GM21529 (cell line): ENCODE results near the gene ZACN.
A peak's percentile ranks its signal among the peaks of the same experiment; 100 is the strongest.

ENCODE experiments used
- ATAC-seq: cut with Tn5 transposase; IDR thresholded peaks from one replicate; pipeline ENCODE4 v1.9.1; 2021; ENCODE audit not compliant: unreplicated experiment

ZACN gene

DNA sequence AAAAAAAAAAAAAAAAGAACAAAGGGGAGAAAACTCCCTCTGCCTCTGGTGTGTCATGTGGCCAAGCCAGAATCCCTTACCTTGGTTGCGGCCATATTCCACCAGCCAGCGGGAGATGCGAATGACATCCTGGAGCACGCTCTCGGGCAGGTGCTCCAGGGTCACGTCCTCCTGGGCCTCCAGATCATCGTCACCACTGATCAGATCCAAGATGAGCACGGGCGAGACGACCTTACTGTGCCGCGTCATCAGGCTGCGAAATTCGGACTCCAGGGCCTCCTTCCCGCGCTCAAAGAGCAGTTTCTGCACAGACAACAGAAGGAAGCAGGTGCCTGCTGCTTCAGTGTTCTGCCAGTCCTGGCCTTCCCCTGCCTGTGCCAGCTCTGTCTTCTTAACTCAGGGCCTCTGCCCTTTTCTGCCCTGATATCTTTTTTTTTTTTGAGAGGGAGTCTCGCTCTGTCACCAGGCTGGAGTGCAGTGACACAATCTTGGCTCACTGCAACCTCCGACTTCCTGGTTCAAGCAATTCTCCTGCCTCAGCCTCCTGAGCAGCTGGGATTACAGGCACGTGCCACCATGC lies 18.8 kb downstream of the ZACN start:
- ATAC-seq, result no peak

DNA sequence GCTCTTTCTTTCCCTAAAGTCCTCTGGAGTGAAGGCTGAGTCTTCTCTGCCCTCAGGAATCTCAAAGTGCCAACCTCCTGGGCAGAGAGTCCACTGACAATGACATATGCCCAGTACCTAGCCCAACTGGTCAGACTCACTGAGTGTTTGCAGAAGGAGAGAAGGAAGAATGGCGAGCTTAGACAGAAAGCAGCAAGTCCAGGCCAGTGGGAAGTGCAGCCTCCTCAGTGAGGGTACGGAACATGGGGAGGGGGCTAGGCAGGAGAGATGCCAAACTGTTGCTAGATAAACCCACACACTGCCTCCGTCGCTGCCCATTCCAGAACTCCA lies 23.9 kb downstream of the ZACN start:
- no peak for ATAC-seq

DNA sequence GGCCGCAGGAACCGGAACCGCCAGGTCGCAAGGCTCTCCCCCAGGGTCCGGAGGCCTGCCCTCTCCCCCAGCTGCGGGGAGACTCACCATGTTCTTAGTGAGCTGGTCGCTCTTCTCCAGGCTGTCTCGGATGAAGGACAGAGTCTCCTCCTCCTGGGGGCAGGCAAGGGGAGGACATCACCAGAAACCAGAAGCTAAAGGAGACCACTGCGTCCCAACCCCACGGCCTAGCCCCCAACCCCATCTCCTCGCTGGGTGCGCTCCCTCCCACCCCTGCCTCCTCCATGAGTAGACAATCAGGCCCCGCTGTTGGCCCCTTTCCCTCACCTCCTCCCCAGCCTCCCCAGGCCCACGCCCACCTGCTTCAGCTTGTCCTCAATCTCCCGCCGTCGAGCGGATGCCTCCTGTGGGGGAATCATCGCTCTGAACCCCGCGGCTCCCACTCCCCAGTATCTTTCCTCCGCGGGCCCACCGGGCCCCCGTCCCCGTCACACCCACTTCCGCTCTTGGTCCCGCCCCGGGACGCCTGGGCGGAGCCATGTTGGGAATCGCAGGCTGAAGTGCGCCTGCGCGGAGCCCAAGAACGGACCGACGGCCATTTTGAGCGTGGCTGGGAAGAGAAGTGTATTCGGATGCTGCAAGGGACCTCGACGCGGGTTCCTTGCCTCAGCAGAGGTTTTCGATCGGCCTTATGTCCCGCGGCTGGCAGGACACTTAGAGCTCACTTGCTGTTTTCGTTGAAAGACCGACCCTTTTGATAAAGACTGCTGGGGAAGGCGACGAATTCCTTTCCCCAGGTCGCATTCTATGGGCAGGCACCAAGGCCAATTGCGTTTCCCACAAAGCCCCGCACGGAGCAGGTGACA lies 24.5 kb downstream of the ZACN start, which contains the start of gene EXOC7:
Gene EXOC7 (minus strand): TSS at position 514 of the 866 bp plus-strand sequence. CDS start 95 bp downstream, at position 419.
- peak; percentile 88 for ATAC-seq

DNA sequence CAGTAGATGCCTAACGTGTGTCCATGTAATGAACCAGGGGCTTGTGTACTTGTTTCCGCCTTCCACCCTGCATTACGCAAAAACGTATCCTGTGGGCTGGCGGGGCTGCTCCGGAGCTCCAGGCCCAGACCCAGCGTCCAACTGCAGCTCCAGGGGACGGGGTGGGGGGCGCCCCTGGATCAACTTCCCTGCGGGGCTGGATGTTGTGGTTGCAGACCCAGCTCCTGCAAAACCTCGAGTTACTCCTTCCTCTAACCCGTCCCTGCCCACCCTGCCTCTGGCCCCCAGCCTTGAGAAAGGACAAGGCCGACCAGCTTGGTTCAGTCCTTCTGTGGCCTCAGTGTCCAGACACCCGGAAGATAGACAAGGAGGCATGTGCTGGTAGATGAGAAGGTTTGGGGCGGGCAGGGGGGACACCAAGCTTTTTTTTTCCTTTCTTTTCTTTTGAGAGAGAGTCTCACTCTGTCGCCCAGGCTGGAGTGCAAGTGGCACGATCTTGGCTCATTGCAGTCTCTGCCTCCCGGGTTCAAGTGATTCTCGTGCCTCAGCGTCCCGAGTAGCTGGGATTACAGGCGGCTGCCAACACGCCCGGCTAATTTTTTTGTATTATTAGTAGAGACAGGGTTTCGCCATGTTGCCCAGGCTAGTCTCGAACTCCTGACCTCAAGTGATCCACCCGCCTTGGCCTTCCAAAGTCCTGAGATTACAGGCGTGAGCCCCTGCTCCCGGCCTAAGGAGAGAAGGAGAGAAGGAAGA lies 25.3 kb downstream of the ZACN start:
- no peak for ATAC-seq

DNA sequence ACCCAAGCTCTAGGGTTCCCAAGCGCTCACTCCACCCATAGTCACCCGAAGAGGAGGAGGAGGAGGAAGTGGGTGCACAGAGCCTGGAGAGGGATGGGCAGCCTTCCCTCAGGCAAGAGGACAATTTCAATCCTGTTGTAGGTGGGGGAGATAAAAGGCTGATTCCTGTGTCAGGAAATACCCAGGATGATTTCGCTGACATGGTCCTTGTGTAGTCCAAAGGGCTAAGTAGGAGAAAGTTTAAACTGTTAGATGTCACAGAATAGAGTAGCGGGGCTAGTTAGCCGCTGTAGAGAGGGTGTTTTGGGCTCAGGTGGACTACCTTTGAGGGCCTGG lies 25.9 kb downstream of the ZACN start:
- ATAC-seq, result no peak

DNA sequence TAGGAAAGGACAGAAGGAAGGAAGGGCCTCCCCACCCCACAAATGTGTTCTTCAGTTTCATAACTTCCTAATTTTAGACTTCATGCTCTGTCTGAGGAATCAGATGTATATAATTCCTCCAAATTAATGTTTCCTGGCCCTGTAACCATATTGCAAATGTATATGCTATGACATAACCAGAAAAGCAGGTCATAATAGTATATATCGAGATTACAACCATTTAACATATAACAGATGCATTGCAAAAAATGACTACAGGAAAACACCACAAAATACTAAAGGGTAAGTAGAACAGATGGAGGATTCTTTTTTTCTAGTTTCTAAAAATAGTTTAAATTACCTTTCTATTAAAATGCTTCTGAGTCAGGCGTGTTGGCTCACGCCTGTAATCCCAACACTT lies 27.7 kb downstream of the ZACN start:
- no peak for ATAC-seq

DNA sequence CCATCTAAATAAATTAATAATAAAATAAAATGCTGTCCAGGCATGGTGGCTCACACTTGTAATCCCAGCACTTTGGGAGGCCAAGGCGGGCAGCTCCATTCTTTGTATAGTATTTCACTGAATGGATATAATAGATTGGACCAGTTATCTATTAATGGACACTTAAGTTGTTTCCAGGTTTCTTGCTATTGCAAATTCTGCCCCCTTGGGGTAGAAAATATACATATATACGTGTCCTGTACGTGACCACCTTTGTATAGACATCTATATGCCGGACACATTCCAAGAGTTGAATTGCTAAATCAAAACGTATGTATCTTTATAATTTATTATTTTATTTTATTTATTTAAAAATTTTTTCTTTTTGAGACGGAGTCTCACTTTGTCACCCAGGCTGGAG lies 28.5 kb downstream of the ZACN start:
- no peak for ATAC-seq

DNA sequence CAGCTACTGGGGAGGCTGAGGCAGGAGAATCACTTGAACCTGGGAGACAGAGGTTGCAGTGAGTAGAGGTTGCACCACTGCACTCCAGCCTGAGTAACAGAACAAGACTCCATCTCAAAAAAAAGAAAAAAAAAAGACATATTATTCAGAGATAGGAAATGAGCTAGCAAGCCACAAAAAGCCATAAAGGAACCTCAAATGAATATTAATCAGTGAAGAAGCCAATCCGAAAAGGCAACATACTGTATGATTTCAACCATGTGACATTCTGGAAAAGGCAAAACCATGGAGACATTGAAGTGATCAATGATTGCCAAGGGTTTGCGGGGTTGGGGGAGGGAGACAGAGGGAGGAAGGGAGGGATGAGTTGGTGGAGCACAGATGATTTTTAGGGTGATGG lies 33.0 kb downstream of the ZACN start:
- ATAC-seq, result no peak

DNA sequence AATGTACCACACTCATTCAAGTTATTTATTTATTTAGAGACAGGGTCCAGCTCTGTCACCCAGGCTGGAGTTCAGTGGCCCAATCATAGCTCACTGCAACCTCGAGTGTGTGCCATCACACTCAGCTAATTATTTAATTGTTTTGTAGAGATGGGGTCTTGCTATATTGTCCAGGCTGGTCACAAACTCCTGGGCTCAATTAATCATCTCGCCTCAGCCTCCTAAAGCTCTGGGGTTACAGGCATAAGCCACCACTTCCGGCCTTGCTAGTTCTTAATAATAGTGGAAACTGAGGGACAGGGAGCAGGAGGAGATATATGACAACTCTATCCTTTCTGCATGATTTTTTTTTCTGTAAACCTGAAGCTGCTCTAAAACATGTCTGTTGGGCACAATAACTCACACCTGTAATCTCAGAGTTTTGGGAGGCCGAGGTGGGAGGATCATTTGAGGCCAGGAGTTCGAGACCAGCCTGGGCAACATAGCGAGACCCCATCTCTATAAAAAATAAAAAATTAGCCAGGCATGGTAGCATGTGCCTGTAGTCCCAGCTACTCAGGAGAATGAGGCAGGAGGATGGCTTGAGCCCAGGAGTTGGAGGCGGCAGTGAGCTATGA lies 36.3 kb downstream of the ZACN start:
- no peak for ATAC-seq

DNA sequence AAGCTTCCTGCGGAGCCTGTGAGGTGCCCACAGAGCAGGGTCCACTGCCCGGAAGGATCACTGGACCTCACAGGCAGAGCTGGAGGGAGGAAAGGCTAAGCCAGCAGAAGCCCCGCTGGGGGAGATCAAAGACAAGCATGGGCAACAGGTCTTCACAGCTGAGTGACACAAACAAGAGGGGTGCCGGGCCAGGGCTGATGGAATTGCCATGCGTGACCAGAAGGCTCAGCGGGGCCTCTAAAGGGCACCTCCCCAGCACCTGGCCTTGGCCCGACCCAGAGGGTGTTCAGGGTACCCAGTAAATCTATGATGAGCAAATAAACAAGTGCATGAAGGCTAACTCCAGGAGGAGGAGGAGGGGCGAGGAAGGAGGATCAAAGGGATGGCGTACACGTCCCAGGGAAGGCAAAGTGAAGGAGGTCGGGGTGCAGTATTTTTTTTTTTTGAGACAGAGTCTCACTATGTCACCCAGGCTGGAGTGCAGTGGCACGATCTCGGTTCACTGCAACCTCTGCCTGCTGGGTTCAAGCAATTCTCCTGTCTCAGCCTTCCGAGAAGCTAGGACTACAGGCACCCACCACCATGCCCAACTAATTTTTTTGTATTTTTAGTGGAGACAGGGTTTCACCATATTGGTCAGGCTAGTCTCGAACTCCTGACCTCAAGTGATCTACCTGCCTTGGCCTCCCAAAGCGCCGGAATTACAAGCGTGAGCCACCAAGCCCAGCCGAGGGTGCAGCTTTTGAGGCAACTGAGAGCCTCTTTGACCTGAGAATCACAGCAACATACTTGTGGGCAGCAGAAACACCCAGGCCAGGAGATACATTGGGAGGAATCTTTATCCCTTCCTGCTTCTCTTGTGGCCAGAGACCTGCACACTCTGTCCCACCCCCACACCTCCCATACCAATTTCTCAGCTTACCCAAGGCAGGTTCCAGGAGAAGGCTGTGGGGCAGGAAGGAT lies 40.7 kb downstream of the ZACN start:
- ATAC-seq, result no peak

DNA sequence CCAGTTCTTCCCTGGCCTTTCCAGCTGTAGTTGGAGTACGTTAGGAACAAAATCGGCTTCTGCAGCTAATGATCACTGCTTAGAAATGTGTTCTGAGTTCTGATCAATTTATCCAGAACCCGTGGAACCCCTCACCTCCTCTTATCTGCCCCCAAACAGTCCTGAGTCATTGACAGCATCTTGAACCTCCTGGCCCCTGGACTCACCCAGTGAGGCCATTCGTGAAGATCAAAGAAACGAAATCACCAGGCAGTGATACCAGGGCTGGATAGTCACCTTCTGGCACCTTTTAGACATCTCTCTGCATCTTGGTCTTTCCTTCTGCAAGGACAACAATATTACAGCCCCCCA lies 41.7 kb downstream of the ZACN start:
- no peak for ATAC-seq

DNA sequence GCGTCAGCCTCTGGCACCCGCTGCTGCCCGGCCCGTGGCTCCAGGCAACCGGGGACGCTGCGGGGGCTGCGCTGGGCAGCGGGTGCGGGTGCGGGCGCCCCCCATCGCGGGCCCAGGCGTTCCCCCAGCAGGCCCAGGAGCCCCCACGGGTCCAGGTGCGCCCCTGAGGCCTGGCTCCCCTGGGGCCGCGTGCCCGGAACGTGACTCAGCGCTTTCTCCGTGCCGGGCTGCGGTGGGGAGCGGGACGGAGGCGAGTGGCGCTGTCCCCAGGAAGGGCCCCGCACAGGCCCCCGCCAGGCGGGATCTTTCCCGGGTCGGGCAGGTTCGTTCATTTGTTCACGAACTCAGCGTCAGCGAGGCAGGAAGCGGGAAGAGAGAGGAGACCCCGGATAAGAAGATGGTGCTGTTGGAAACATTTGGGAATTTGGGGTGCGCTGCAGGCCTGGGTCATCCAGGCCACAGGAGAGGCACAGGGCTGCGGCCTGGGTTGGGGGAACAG lies 43.0 kb downstream of the ZACN start:
- no peak for ATAC-seq

DNA sequence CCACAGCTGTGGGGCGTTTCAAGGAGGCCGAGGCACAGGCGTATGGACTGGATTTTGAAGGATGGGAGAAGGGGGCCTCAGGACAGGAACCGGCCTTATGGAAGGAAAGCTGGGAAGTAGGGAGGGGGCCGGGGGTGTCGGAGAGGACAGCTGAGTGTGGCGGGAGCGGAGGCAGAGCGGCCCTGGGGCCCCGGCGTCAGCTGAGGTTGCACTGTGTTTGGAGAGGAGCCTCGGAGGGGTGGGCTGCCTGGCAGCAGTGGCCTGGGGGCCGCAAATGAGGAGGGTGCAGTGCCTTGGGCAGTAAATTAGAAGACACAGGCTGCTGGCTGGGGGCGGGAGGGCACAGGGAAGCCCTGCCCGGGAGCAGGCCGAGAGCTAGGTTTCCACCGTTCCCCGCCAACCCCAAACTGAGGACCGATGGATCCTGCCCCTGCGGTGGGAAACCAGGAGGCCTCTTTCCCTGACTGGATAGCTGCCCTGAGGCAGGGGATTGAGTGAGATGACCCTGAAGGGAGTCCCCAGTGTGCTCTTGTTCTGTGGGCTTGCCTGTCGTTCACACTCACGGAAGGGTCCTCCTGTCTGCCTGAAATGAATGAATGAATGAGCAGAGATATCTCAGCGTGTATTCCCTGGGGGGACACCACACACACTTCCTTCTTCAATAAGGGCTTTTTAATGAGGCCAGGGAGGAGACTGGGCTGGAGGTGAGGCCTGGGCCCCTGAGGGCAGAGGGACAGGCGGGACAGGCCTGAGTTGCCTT lies 43.6 kb downstream of the ZACN start:
- ATAC-seq, result no peak

DNA sequence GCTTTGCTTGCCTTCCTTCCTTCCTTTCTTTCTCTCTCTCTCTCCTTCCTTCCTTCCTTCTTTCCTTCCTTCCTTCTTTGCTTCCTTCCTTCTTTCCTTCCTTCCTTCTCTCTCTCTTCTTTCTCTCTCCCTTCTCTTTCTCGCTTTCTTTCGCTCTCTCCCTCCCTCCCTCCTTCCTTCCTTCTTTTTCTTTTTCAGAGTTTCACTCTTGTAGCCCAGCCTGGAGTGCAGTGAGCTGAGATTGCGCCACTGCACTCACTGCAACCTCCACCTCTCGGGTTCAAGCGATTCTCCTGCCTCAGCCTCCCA lies 44.2 kb downstream of the ZACN start:
- no peak for ATAC-seq

DNA sequence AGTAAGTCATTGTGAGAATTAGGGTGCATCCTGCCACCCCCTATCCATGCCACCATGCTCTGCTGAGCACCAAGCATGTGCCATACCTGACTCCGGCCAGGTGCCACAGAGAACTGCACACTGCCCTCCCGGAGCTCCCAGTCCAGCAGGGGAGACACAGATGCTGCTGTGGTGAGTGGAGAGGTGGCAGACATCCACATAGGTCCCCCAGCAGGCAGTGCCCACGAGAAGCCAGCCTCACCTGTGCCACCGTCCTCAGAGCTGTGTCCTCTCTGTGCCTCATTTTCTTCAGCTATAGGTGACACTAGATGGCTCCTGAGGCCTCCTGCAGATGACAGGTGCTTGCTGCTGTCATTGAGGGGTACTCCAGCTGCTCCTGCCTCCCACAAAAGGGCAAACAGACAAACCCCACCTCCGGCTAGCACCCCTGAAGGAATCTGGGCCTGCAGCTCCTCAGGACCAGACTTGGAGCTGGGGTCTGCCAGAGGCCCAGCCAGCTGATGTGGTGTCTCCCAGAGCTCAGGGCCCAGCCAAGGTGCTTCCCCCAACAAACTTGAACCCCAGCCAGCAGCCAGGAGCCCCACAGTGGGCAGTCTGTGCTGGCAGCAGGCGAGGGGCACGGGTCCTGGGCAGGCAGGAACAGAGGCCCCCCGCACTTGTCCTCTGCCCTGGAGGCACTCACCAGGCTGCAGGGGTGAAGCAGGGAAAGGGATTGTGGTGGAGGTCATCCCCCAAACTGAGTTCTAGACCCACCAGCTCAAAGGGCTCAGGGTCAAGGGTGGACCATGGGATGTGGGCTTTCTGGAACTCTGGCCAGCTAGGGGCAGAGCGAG lies 45.0 kb downstream of the ZACN start:
- no peak for ATAC-seq

DNA sequence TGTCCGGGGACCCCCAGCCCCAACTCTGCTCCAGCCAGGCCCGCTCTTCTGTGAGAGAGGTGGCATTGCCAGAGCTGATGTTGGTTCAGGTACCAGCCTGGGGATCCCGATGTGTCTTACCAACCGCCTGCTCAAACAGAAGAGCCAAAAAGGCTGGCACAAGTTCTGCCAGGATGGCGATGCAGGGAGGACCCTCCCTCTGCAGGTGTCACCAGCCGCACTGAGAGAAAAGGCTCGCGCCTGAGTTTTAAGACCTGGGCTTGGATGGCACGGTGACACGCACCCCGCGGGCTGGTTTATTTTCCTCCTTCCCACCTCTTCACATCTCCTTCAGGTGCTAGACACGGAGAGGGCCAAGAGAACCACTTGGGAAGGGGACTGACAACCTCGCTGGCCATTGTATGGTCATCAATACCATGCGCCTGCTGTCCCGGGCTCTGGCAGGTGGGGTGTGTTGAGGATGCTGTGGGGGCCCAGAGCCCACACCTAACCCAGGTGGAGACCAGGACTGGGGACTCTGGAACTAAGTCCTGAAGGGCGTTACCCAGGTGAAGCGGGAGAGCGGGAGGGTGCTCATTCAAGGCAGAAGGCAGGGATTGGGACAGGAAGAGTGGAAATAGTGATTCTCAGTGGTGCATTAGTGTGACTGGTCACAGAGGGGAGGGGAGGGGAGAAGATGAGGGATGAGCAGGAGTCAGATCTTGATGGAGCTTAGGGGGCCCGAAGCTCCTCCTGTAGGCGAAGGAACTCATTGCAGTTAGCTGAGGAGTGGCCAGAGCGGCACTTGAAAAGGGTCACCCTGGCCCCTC lies 45.8 kb downstream of the ZACN start:
- ATAC-seq, result no peak

DNA sequence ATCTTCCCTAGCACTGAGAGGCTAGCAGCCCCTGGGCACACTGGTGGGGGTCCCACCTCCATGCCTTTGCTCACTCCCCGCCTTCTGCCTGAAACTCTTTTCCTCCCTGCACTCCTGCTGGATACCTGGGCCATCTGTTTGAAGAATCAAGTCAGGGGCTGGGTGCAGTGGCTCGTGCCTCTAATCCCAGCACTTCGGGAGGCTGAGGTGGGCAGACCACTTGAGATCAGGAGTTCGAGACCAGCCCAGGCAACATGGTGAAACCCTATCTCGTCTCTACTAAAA lies 46.4 kb downstream of the ZACN start:
- no peak for ATAC-seq

DNA sequence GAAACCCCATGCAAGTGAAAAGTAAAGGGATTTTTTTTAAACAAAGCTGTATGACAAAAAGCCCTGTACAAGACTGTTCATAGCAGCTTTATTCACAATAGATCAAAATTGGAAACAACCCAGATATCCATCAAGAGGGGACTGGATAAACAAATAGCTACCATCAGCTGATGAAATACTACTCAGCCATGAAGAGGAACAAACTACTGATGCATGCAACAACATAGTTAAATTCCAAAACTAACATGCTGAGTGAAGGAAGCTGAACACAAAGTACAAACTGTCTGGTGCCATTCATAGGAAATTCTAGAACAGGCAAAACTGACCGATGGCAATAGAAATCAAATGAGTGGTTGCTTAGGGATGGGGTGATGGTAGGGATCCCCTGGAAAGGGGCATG lies 46.9 kb downstream of the ZACN start:
- ATAC-seq, result no peak

DNA sequence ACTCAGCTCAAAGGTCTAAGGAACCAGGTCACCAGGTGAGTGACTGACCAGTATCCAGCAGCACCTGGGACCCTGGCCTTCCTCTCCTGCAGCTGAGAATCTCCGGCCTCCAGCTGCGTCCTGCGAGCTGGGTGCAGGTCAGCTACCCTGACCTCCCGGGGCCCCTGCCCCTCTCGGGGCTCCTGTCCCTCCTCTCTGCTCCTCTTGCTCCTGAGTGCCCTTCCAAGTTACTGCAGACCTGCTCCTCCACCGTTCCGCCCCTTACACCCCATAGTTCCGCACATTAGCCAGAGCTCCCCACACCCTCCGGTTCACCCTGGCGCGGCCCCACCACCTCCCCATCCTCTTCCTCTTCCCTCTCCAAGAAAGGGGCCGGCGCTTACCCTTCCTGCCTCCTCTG lies 51.5 kb downstream of the ZACN start:
- ATAC-seq, result no peak
